ENCODE measurements around the gene PAX1.

Gene PAX1

DNA sequence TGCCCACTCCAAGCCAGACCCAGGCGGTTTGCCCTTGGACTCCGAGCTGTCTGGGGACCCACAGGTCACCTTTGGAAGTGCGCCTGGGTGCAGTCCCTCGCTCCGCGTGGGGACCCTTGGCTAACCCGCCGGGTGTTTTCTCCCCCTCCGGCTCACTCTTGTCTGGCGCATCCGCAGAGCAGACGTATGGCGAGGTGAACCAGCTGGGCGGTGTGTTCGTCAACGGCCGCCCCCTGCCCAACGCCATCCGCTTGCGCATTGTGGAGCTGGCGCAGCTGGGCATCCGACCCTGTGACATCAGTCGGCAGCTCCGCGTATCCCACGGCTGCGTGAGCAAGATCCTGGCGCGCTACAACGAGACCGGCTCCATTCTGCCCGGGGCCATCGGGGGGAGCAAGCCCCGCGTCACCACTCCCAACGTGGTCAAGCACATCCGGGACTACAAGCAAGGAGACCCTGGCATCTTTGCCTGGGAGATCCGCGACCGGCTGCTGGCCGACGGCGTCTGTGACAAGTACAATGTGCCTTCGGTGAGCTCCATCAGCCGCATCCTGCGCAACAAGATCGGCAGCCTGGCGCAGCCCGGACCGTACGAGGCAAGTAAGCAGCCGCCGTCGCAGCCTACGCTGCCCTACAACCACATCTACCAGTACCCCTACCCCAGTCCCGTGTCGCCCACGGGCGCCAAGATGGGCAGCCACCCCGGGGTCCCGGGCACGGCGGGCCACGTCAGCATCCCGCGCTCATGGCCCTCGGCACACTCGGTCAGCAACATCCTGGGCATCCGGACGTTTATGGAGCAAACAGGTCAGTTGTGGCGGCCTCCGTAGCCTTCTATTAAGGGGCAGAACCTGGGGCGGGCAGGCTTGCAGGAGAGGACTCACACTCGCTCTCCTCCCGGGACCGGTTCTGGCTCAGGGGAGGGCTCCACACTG is 1.1 kb downstream of the PAX1 start:
- no peak for TF ChIP-seq JUND (IDR thresholded peaks at IDR 0.05; ENCODE audit: low read depth)
- no peak for DNase-seq (ENCODE audit: low read depth in 1 of 2, low spot score in 1 of 2)
- in situ Hi-C loops (cut with HindIII; ENCODE audit: low pct_unique_long_range_greater_than_20kb, low sequenced_read_pairs): no loop called here

- in situ Hi-C loops (cut with HindIII; ENCODE audit: low pct_unique_long_range_greater_than_20kb, low sequenced_read_pairs): no loop called here
- TF ChIP-seq JUND (IDR thresholded peaks at IDR 0.05; ENCODE audit: low read depth): no peak
- no peak for DNase-seq (ENCODE audit: low read depth in 1 of 2, low spot score in 1 of 2)
These were observed 1.8 kb downstream of the PAX1 start for GRCh38 chr20:21707267-21707666.

- DNase-seq (ENCODE audit: low read depth in 1 of 2, low spot score in 1 of 2): no peak
- in situ Hi-C loops (cut with HindIII; ENCODE audit: low pct_unique_long_range_greater_than_20kb, low sequenced_read_pairs): no loop called here
- TF ChIP-seq JUND (IDR thresholded peaks at IDR 0.05; ENCODE audit: low read depth): no peak
These were observed 2.7 kb downstream of the PAX1 start for GRCh38 chr20:21707999-21708737.

DNA sequence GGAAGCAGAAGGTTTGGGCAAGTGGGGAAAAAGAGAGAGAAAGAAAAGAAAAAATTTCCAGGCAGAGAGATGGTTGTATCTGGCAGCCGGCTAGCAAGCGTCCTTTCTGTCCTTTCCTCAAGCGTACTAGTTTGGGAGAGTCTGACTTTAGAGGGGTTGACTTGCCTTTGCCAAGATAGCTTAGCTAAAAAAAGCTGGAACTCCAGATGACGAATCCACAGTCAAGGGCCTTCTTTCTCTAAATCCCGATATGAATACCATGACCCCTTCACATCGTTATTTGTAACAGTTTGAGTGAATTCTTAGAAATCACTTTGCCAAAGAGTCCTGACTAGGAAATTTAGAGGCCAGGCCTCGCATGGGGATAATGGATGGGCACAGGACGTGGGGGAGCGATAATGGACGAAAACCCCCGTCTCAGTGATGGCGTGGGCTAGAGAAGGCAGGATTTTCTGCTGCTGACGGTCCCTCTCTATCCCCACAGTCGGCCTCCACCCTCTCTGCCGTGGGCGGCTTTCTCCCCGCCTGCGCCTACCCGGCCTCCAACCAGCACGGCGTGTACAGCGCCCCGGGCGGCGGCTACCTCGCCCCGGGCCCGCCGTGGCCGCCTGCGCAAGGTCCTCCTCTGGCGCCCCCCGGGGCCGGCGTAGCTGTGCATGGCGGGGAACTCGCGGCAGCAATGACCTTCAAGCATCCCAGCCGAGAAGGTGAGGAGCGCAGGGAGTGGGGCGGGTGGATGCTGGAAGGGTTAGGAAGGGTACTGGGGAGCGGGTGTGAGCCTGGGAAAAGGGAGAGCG is 3.5 kb downstream of the PAX1 start:
- in situ Hi-C loops (cut with HindIII; ENCODE audit: low pct_unique_long_range_greater_than_20kb, low sequenced_read_pairs): no loop called here
- DNase-seq (ENCODE audit: low read depth in 1 of 2, low spot score in 1 of 2): no peak
- no peak for TF ChIP-seq JUND (IDR thresholded peaks at IDR 0.05; ENCODE audit: low read depth)

DNA sequence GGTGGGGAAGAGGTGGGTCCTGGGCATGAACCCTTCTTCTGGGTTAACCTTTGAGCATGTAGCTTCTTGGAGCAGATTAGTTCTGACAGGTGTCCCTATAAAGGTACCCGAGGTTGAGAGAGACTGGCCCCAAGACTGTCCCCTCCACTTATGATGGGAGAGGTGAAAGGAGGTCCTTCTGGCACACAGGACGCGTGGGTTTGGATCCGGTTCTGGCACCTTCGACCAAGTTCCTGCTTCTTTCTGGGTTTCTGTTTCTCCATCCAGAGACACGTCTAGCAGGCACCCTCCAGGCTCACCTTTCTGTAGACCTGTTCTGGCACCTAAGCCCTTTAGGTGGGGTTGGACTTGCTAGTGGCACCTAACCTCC is 4.1 kb downstream of the PAX1 start:
- in situ Hi-C loops (cut with HindIII; ENCODE audit: low pct_unique_long_range_greater_than_20kb, low sequenced_read_pairs): no loop called here
- DNase-seq (ENCODE audit: low read depth in 1 of 2, low spot score in 1 of 2): no peak
- no peak for TF ChIP-seq JUND (IDR thresholded peaks at IDR 0.05; ENCODE audit: low read depth)

DNA sequence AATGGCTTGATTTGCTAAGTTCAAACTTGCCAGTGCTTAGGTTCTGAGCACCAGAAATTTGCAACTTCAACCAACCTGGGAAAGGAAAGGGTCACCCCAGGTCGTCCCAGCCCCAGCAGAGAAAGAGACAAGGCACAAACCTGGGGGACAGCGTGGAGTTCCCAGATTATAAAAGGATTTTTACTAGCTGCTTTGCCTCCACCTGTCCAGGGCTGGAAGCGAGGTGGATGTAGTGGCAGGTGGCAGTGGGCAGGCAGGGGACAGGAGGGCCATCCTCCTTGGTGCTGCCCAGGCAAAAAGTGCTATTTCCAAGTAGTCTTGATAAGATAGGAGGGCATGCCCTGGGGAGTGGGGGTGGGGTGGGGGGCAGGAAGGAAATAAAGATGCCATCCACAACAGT is 4.9 kb downstream of the PAX1 start:
- in situ Hi-C loops (cut with HindIII; ENCODE audit: low pct_unique_long_range_greater_than_20kb, low sequenced_read_pairs): no loop called here
- no peak for TF ChIP-seq JUND (IDR thresholded peaks at IDR 0.05; ENCODE audit: low read depth)
- DNase-seq (ENCODE audit: low read depth in 1 of 2, low spot score in 1 of 2): no peak

DNA sequence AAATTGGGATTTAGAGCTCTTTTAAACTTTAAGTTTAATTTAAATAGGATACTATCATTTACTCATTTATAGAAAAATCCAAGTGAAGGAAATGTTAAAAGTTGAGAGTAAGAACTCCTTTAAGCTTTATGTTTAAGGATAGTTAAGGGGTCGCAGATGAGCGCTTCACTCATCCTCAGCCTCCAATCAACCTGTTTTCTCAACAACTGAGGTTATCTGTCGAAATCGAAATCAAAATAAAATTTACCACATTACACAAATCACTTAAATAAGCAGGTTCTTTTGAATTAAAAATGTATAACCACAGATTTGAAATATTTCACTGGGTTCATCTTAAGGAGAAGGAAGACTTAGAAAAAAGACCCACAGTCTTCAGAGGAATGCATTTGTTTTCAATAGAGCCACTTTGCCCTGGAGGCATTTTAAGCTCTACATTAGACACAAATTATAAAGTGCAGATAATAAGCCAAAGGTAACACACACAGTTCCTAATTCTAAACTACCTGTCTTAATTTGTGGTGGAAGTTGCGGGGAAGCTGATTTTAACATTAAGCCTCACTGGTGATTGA is 5.5 kb downstream of the PAX1 start:
- in situ Hi-C loops (cut with HindIII; ENCODE audit: low pct_unique_long_range_greater_than_20kb, low sequenced_read_pairs): no loop called here
- DNase-seq (ENCODE audit: low read depth in 1 of 2, low spot score in 1 of 2): no peak
- TF ChIP-seq JUND (IDR thresholded peaks at IDR 0.05; ENCODE audit: low read depth): no peak

- no peak for TF ChIP-seq JUND (IDR thresholded peaks at IDR 0.05; ENCODE audit: low read depth)
- in situ Hi-C loops (cut with HindIII; ENCODE audit: low pct_unique_long_range_greater_than_20kb, low sequenced_read_pairs): no loop called here
- no peak for DNase-seq (ENCODE audit: low read depth in 1 of 2, low spot score in 1 of 2)
These were observed 7.1 kb downstream of the PAX1 start for GRCh38 chr20:21712443-21713059.

- TF ChIP-seq JUND (IDR thresholded peaks at IDR 0.05; ENCODE audit: low read depth): no peak
These were observed 8.0 kb downstream of the PAX1 start for GRCh38 chr20:21713470-21713869.

DNA sequence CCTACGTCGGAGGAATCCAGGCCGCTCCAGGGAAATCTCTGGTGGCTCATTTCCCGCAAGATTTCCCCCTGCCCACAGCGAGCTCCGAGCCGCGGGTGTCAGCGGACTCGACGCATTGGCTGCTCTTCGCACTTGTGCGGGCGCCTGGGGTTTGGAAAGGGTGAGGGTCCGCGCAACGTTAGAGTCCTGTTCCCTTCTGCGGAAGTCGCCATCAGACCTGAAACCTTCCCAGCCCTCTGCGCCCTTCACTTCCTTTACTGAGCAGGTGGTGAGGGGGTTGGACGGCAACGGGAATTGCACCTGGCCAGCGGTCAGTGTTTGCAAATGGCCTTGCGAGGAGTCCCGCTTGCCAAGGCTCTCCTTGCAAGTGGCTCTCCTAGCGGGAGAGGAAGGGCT is 8.4 kb downstream of the PAX1 start:
- DNase-seq (ENCODE audit: low read depth in 1 of 2, low spot score in 1 of 2): no peak
- TF ChIP-seq JUND (IDR thresholded peaks at IDR 0.05; ENCODE audit: low read depth): no peak
- in situ Hi-C loops (cut with HindIII; ENCODE audit: low pct_unique_long_range_greater_than_20kb, low sequenced_read_pairs): no loop called here

More at GRCh38 chr20:21713470-21713869, 8.0 kb downstream of the PAX1 start:
- no peak for DNase-seq (ENCODE audit: low read depth in 1 of 2, low spot score in 1 of 2)
- in situ Hi-C loops (cut with HindIII; ENCODE audit: low pct_unique_long_range_greater_than_20kb, low sequenced_read_pairs): no loop called here

DNA sequence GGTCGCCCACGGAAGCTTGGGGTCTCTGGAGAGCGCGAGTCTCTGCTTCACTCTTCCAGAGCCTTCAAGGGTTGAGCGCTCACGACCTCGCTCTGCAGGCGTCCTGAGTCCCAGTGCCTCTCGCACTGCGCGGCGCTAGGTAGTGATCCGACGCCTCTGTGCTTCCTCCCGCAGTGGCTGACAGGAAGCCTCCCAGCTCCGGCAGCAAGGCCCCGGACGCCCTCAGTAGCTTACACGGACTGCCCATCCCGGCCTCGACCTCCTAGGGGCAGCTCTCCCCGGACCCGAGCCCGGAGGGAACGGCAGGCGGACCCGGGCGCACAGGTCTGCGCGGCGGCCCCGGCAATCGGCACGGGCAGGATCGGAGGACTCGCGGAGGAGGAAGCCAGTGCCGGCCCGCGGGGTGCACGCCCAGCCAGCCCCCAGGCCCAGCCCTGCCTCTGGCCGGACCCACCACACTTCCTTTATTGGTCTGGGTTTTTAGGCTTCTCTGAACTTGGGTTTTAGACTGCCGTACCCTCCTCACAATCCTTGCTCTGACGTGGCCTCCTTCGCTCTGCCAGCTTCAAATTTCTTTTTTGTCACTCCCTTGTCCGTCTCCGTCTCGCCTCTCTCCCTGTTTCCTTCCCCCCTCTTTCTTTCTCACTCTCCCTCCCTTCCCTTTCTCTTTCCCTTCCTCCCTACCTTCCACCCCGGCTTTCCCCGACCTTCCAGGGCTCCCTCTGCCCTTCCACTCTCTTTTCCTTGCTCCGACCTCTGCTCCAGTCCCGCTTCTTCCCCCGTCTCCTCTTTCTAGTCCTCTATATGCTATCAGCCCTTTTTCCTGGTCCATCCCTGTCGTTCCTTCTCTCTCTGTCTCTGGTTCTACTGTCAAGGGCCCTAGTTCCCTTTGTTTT is 9.1 kb downstream of the PAX1 start:
- in situ Hi-C loops (cut with HindIII; ENCODE audit: low pct_unique_long_range_greater_than_20kb, low sequenced_read_pairs): no loop called here
- DNase-seq (ENCODE audit: low read depth in 1 of 2, low spot score in 1 of 2): no peak
- no peak for TF ChIP-seq JUND (IDR thresholded peaks at IDR 0.05; ENCODE audit: low read depth)

Data from T47D (cell line).